NCI-H1694 treated with DMSO at 0.1 percent for 48 hours (cell line): ENCODE data around the gene AQP3.
"Not testable (repeated sequence)": the region's sequence is repeated elsewhere in the genome, so short reads cannot be mapped to it uniquely, and the experiment has no call there.

Experiments used
- DNase-seq: peaks from one replicate; lab custom pipeline; 2025; lab: John Stamatoyannopoulos, UW

Gene AQP3

GRCh38 chr9:33414889-33415500 is 32.4 kb downstream of the AQP3 start:
- no peak for DNase-seq

- DNase-seq, result no peak
Observed at GRCh38 chr9:33414268-33414667, 33.1 kb downstream of the AQP3 start.

- no peak for DNase-seq
Observed at GRCh38 chr9:33408087-33408486, 39.3 kb downstream of the AQP3 start.

- DNase-seq, result no peak
Observed at GRCh38 chr9:33407061-33407460, 40.3 kb downstream of the AQP3 start.

GRCh38 chr9:33404788-33405362 is 42.5 kb downstream of the AQP3 start:
- DNase-seq, result no peak

GRCh38 chr9:33403941-33404787 is 43.2 kb downstream of the AQP3 start:
- no peak for DNase-seq

- not testable (repeated sequence) for DNase-seq
Observed at GRCh38 chr9:33402371-33402770, 45.0 kb downstream of the AQP3 start, which contains the start of gene AQP7. Gene AQP7, minus strand, starts transcription at chr9:33402568. Its CDS starts 1,306 bp downstream, at chr9:33401262.

GRCh38 chr9:33401809-33402208 is 45.6 kb downstream of the AQP3 start:
- DNase-seq, result not testable (repeated sequence)

GRCh38 chr9:33399047-33399446 is 48.3 kb downstream of the AQP3 start:
- DNase-seq, result not testable (repeated sequence)

- DNase-seq, result not testable (repeated sequence)
Observed at GRCh38 chr9:33397801-33398200, 49.6 kb downstream of the AQP3 start.

GRCh38 chr9:33395159-33395879 is 52.1 kb downstream of the AQP3 start:
- DNase-seq, result not testable (repeated sequence)

GRCh38 chr9:33393986-33394385 is 53.4 kb downstream of the AQP3 start:
- not testable (repeated sequence) for DNase-seq

- DNase-seq, result no peak
Observed at GRCh38 chr9:33393581-33393980, 53.8 kb downstream of the AQP3 start.

- DNase-seq, result not testable (repeated sequence)
Observed at GRCh38 chr9:33392591-33393021, 54.8 kb downstream of the AQP3 start.
